A172 (cell line): ENCODE results near the gene CCDC92. TPM values are rescaled to one million over a fixed set of nuclear protein-coding genes. Genes with fewer than 3 reads are reported as not detected.

Source experiments
- DNase-seq: peaks from one replicate; pipeline ENCODE4 v3.0.0-alpha.2; 2015; ENCODE audit warnings: low spot score
- total RNA-seq: library from RNA; depleted of rRNA; stranded (reverse); fragments of >200 nt; shearing (Covaris generic); gene quantifications from 2 replicates; pipeline ENCODE4 v1.2.3, GENCODE V29; 2014

CCDC92 gene
- total RNA-seq, 1 experiment from 2014 or later = 7.9 TPM

DNA sequence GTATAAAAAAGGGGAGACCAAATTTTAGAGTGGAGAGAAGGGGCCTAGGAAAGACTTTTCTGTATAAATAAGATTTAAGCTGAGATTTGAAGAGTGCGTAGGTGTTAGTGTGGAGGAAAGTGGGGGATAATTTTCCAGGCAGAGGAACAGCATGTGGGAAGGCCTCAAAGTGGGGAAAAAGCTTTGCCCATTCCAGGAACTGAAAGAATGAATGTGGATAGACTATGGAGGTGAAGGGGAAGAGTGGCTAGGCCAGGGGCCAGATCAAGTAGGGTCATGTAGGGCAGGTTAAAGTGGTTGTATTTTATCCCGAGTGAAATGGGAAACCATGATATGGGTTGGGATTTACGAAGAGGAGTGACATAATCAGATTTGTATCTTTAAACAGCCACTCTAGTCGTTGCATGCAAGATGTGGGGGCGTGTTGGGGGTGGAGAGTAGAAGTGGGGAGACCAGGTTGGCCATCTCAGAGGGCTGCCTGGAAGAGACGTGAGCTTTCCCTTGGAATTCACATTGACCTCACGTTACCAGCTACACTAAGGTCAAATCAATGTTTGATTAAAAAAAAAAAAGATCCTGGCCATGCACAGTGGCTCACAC is 3.7 kb upstream of the CCDC92 start:
- no peak for DNase-seq

GRCh38 chr12:123973552-123974341 is 1.1 kb upstream of the CCDC92 start:
- DNase-seq = peak; percentile 25

DNA sequence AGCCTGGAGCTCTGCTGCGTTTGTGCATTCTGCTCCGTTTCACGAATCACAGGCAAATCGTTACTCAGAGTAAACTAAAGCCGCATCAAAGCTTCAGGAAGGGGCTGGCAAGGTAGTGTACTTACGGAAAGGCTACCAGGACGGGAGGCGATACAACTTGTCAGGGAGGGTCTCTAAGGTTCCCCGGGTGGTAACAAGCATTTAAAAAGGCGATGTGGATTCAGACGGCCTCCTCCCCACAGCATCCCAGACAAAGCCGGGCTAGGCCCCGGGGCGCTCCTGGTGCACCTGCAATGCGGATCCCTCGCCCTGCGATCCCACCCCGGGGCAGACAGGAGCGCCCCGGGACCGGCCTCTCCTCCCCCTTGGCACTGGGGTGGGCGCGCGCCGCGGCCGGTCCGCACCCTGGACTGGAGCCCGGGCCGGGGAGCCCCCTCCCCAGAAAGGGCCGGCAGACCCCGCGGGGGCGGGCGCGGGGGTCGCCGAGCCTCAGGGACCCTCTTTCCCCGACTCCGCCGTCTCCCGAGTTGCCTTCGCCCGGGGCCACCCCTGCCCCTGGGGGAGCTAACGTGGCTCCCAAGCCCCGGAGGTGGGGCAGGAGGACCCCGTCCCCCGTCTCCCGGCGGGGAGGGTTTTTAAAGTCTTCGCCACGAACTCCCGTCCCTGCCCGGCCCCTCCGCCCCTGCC is 718 bp downstream of the CCDC92 start:
- DNase-seq = peak; percentile 20

DNA sequence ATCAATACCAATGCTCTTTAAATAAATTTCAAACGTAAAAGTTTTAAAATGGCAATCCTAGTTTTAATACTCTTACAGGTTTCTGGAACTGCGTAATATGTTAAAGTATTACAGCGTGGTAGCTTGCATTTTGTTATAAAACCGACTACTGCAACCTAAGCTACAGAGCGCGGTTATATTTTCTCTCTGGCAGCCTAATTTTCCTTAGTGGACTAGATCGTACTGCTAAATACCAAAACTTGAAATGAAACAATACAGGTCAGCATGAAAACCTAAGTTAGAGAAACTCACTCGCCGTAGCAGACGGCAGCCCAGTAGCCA is 1.2 kb downstream of the CCDC92 start:
- no peak for DNase-seq

- DNase-seq = no peak
These were observed 5.5 kb downstream of the CCDC92 start for GRCh38 chr12:123967121-123967586.

DNA sequence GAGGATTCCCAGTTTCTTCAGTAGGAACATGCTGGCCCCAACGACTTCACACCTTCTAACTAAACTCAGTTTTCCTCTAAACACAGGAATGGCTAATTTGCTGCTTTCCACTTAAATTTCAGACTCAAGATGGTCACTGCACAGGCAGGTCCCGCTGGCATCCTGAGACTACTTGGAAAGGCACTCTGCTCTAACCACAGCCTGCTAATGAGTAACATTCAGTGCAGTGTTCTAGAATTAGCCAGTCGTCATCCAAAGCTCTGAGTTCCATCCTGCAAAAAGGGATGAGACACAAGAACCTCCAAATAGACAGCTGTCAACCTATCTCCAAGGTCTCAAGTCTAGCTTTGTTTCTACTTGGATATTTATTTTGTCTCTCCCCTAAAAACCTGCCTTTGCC is 6.0 kb downstream of the CCDC92 start:
- DNase-seq = no peak

GRCh38 chr12:123965382-123965781 is 7.2 kb downstream of the CCDC92 start:
- DNase-seq = no peak

GRCh38 chr12:123963821-123964220 is 8.8 kb downstream of the CCDC92 start:
- no peak for DNase-seq

DNA sequence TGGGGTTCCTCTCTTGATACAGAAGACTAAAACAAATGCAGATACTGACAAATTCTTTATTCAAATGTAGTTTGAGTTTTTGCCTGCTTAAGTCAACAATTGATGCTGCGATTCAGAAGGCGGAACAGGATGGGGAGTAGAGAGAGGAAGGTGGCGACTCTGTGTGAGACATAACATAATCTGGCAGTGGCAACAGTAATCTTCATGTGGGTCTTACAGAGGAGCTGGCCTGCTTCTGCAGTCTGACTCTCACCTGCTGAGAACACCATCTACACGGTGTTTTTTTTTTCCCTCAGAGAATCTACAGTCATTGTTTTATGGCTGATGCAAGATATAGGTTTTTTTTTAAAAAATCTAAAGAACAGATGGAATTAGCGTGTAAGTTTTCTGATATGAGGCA is 10.1 kb downstream of the CCDC92 start:
- DNase-seq = no peak

- no peak for DNase-seq
These were observed 10.9 kb downstream of the CCDC92 start for GRCh38 chr12:123961585-123962345.

DNA sequence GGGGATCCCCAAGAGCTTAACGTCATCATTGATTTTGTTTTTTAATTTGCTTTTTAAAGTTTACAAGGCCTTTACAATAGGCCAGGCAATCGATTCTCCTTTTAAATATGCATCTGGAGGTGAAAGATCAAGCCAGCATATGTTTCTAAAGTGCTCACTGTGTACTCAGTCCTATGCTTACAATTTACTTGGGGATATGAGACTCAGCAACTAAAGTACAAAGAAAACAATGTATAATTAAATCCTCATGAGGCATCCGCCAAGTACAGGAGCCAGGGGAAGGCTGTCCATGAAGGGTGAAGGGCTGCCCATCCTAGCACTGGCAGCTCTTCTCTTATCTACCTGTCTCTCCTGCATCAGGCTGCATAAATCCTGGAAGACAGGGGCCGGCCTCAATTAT is 11.8 kb downstream of the CCDC92 start:
- DNase-seq = no peak

GRCh38 chr12:123960029-123960735 is 12.4 kb downstream of the CCDC92 start:
- no peak for DNase-seq

GRCh38 chr12:123958876-123959275 is 13.8 kb downstream of the CCDC92 start:
- no peak for DNase-seq

DNA sequence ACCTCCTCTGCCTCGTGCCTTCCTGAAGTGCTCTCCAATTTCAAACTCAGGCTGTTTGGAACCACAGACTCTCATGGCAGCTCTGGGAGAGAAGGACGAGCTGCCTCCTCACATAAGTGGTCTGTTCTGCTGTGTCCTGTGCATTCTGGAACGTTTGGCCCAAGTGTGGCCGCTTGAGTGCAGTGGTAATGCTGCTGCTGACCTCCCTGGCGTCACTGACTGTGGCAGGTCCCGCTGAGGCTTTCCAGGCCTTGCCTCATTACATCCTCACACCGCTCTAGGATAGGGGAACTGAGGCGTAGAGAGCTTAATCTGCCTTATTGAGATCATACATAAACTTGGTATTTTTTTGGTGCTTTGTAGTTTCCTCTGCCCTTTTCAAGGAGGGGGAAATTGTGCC is 14.2 kb downstream of the CCDC92 start:
- no peak for DNase-seq

DNA sequence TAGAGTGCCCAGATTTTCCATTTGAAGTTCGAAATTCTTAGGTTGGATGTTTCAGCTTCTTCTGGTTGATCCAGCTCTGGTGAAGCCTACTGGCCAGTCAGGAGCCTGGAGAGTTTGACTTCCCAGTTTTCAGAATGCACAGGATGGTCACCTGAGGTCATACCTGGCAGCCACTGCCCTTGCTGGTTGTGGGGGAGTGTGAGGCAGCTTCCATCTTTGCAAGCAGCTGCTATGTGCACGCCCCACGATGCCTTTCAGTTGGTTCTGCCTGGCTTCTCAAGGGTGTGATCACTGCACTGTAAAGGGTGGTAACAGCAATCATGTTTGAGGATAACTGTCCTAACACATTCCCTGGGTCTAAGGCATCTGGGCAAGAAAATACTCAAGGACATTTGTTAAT is 15.4 kb downstream of the CCDC92 start:
- no peak for DNase-seq

DNA sequence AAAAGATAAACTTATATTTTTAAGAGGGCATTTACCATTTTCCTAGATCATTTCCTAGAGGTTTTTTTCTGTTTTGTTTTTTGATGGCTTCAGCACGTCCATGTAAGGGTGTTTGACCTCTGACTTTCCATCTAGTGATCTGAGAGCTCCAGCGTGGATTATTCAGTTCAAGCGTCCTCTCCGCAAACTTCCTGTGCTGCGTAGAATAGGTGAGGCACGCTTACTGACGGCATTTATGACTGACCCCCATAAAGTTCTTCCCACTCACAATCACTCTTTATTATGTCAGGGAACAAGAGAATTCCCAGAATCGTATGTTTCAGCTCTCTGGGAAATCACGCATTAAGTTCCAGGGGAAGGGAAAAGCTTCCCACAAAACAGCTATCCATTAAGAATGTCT is 16.4 kb downstream of the CCDC92 start:
- no peak for DNase-seq

DNA sequence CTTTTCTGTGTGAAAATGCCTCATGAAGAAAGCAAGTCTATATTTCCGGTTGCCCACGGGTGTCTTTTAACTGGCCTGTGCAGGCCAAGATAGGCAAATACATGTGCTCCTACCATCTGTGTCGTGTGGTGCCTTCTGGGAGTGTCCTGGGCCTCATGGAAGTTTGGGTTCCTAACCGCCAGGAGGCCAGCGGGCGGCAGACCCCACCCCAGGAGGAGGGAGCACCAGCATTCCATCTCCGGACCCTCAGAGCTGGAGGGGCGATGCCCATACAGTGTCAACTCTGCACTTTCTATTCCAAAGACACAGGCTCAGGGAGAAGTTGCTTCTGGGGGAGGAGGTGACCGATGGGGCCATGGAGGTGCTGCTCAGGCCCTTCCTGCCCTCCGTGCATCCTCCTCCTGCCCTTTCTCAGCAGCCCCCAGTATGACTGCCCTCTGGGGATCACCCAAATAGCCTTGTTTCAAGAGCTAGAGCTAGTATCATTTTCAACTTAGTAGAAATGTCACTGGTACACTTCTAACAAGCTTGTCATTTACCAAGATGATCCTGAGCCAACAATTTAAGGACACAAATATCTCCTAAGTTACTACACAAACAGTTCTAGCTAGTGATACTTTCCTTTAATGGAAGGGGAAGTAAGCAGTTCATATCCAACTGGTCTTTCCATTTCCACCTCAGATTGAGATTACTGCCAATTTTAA is 17.8 kb downstream of the CCDC92 start:
- no peak for DNase-seq

DNA sequence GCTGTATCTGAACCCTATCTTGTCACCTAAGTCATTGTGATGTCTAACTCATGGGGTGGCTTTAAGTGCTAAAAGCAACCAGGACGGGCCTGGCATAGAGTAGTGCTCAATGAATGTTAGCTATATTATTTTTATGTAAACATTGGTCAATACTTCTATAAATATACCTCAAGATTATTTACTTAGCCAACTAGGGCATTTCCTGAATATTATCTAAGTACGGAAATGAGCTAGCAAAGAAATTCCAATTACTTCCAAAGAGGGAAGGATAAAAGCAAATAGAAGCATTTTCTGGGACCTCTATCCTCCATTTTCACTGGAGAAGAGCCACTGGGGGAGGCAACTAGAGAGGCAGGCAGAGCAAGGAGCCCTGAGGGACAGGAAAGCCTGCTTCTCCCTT is 20.6 kb downstream of the CCDC92 start:
- DNase-seq = no peak

DNA sequence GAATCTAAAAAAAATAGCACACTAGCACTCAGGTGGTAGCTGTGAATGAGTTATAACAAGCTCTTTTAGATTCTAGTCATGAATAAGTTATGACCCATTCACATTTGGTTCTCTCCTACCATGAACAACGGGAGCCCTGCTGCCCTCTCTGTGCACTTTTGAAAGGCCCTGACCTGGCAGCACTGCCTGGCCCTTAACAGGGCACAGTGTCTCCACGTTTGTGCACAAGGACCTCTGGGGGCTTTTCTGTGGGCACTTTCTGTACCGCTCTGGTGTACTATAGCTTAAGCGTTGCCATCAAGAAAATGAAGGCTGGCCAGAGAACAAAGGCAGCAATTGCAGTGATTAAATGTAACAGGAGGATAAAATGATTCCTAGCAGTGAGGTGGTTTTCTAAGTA is 21.2 kb downstream of the CCDC92 start:
- no peak for DNase-seq

GRCh38 chr12:123950476-123951349 is 21.9 kb downstream of the CCDC92 start:
- DNase-seq = no peak
